HepG2 (cell line): ENCODE results near the gene MTCH2. TPM values are rescaled to one million over a fixed set of nuclear protein-coding genes. Genes with fewer than 3 reads are reported as not detected.

Source experiments
- ATAC-seq: fragments of 200-7000 bp; cut with Tn5 transposase; 3 replicates; pipeline ENCODE4 v1.9.1; 2020; ENCODE audit warnings: mild to moderate bottlenecking, moderate library complexity
- BruUV-seq: library from RNA; stranded (reverse); fragments of 400-500 nt; replicated peaks from 2 replicates; lab custom pipeline; 2021; lab: Mats Ljungman, UMichigan
- CTCF ChIA-PET: fragments of 300-600 bp; formaldehyde crosslinking; extraction: SDS; loops from one replicate; lab custom pipeline; 2021; ENCODE audit warnings: low total read pairs, inconsistent platforms, low intra/inter-chr PET ratio; lab: Yijun Ruan, JAX
- POLR2A ChIA-PET: fragments of 350-600 bp; sonication (Branson Sonifier 250); formaldehyde crosslinking; loops from one replicate; lab custom pipeline; 2020; ENCODE audit warnings: antibody characterized with exemption, inconsistent platforms; lab: Yijun Ruan, JAX
- DNase-seq: peaks from one replicate; pipeline ENCODE4 v3.0.0-alpha.2; 2015; ENCODE audit warnings: low spot score
- FAIRE-seq: peaks from 3 replicates; lab custom pipeline; 2011; peaks lifted over from hg19 to GRCh38; lab: Jason Lieb, UNC
- H2AFZ ChIP-seq: one replicate; pipeline ENCODE4 v1.6.1; 2011; ENCODE audit warnings: low read length, inconsistent platforms
- H3K27ac ChIP-seq: fragments of 300-600 bp; 3 replicates; pipeline ENCODE4 v1.8.0; 2011; ENCODE audit warnings: mixed run types, mild to moderate bottlenecking, mixed read lengths, low read length, inconsistent platforms; ENCODE audit not compliant: insufficient read depth; ENCODE audit errors: extremely low read length
- H3K27me3 ChIP-seq, 2 experiments: fragments of 200-600 bp in 1 of 2; 2 replicates in 1 of 2; 3 replicates in 1 of 2; pipeline versions ENCODE4 v1.6.0 to v1.8.0; 2011; ENCODE audit warnings: low read length in 2 of 2, mild to moderate bottlenecking in 2 of 2, moderate library complexity in 2 of 2, inconsistent platforms in 1 of 2; ENCODE audit not compliant: insufficient read depth in 2 of 2, control insufficient read depth in 1 of 2
- H3K36me3 ChIP-seq, 2 experiments: fragments of 200-600 bp in 1 of 2; replicated peaks in 1 of 2; 2 replicates in 1 of 2; 3 replicates in 1 of 2; pipeline versions ENCODE4 v1.5.1 to v1.8.0; 2011; ENCODE audit warnings: low read length in 2 of 2, inconsistent platforms in 1 of 2; ENCODE audit not compliant: insufficient read depth in 2 of 2, control insufficient read depth in 1 of 2
- H3K4me1 ChIP-seq: 2 replicates; pipeline ENCODE4 v1.5.1; 2012; ENCODE audit warnings: low read length, inconsistent platforms; ENCODE audit not compliant: insufficient read depth
- H3K4me2 ChIP-seq: 2 replicates; pipeline ENCODE4 v1.6.0; 2011; ENCODE audit warnings: low read depth, low read length, inconsistent platforms
- H3K4me3 ChIP-seq, 3 experiments: fragments of 200-600 bp in 1 of 3; sonication (generic), shearing (Covaris generic) in 1 of 3; replicated peaks in 1 of 3; 2 replicates each; pipeline ENCODE4 v1.5.1; 2011 to 2016; ENCODE audit warnings: low read length in 3 of 3, inconsistent platforms in 2 of 3, low read depth in 2 of 3, mild to moderate bottlenecking in 2 of 3, control low read depth in 1 of 3, mixed read lengths in 1 of 3; ENCODE audit not compliant: insufficient read depth in 1 of 3
- H3K79me2 ChIP-seq: one replicate; pipeline ENCODE4 v1.6.1; 2011; ENCODE audit warnings: low read length, inconsistent platforms; ENCODE audit not compliant: insufficient read depth
- H3K9ac ChIP-seq: 2 replicates; pipeline ENCODE4 v1.6.0; 2011; ENCODE audit warnings: mild to moderate bottlenecking, low read depth, low read length, inconsistent platforms; ENCODE audit not compliant: insufficient read depth
- H3K9me3 ChIP-seq: 2 replicates; pipeline ENCODE4 v1.5.1; 2012; ENCODE audit warnings: mild to moderate bottlenecking, low read length
- H4K20me1 ChIP-seq: 2 replicates; pipeline ENCODE4 v1.6.0; 2011; ENCODE audit warnings: inconsistent platforms, mild to moderate bottlenecking, low read length, moderate library complexity; ENCODE audit not compliant: insufficient read depth
- DPF2 ChIP-seq: sonication (generic); formaldehyde crosslinking; IDR thresholded peaks from 2 replicates; pipeline ENCODE4 v1.4.0; 2020; ENCODE audit warnings: mild to moderate bottlenecking, low read depth, missing genetic modification reagents, borderline replicate concordance
- FOXK2 ChIP-seq: fragments of 450-650 bp; IDR thresholded peaks from 2 replicates; pipeline ENCODE4 v1.6.1; 2016
- ZNF335 ChIP-seq: sonication (generic); formaldehyde crosslinking; IDR thresholded peaks from 2 replicates; pipeline ENCODE4 v1.4.0; 2020; ENCODE audit warnings: missing genetic modification reagents
- ZNF510 ChIP-seq: sonication (generic); formaldehyde crosslinking; IDR thresholded peaks from 2 replicates; pipeline ENCODE4 v1.4.0; 2020; ENCODE audit warnings: low read depth, mild to moderate bottlenecking, missing genetic modification reagents
- ZNF644 ChIP-seq: IDR thresholded peaks from 2 replicates; pipeline ENCODE4 v1.6.1; 2016; ENCODE audit warnings: low read depth
- ZNF792 ChIP-seq: IDR thresholded peaks from 2 replicates; pipeline ENCODE4 v1.6.1; 2016
- WGBS: methylation state at CpG from one replicate; pipeline ENCODE4 v1.1.6; 2017; ENCODE audit warnings: low lambda C conversion rate; 5-methylcytosine and 5-hydroxymethylcytosine counted together
- in situ Hi-C: cut with HindIII; loops from 2 replicates; pipeline ENCODE4 v1.10.0; 2017; ENCODE audit warnings: low pct_unique_long_range_greater_than_20kb; ENCODE audit not compliant: extremely low pct_ligation_motif_present
- intact Hi-C: fragments of 100-400 bp; cut with micrococcal nuclease; formaldehyde crosslinking; loops from one replicate; pipeline ENCODE4 v1.10.0; 2022; ENCODE audit not compliant: unreplicated experiment
- polyA plus RNA-seq, 8 experiments: library from polyadenylated mRNA; depleted of rRNA in 3 of 8; stranded (reverse) in 7 of 8; unstranded in 1 of 8; fragments of >200 nt; fragmentation: Illumina TruSeq in 4 of 8; extraction: Trizol in 4 of 8; gene quantifications; 2 replicates each; pipeline versions ENCODE4 v1.2.1 to v1.2.3, GENCODE V29; 2011 to 2016; ENCODE audit warnings: low read depth in 4 of 8, missing spikeins in 1 of 8, mixed read lengths in 1 of 8; ENCODE audit not compliant: insufficient read depth in 1 of 8
- total RNA-seq, 5 experiments: library from RNA; depleted of rRNA; stranded (reverse); fragments of >200 nt; fragmentation: Illumina TruSeq; extraction: Trizol; gene quantifications; 2 replicates each; pipeline ENCODE4 v1.2.3, GENCODE V29; 2016; ENCODE audit warnings: low read depth in 1 of 5
- TF ChIP-seq, protein P1 (sequence below): sonication (generic); formaldehyde crosslinking; IDR thresholded peaks from 2 replicates; pipeline ENCODE4 v1.5.0; 2020; ENCODE audit warnings: missing genetic modification reagents, mild to moderate bottlenecking, borderline replicate concordance
- TF ChIP-seq, protein P2 (sequence below): sonication (generic); formaldehyde crosslinking; IDR thresholded peaks from 2 replicates; pipeline ENCODE4 v1.5.1; 2020; ENCODE audit warnings: missing genetic modification reagents, mild to moderate bottlenecking, borderline replicate concordance
- TF ChIP-seq, protein P3 (sequence below): IDR thresholded peaks from 2 replicates; pipeline ENCODE4 v1.6.1; 2012; ENCODE audit warnings: low read depth, low read length, improper control_type of control experiment
- TF ChIP-seq, protein P4 (sequence below), 2 experiments: sonication (generic) in 1 of 2; formaldehyde crosslinking in 1 of 2; IDR thresholded peaks; 2 replicates each; pipeline versions ENCODE4 v1.5.1 to v1.6.1; 2011 to 2020; ENCODE audit warnings: borderline replicate concordance in 1 of 2, low read depth in 1 of 2, low read length in 1 of 2, mild to moderate bottlenecking in 1 of 2, missing genetic modification reagents in 1 of 2, moderate library complexity in 1 of 2

Gene MTCH2
- total and polyA plus RNA-seq, 2 of the 13 experiments (the other 11 are each of a cell fraction or from before 2014, with no cell fraction given) = 112 to 272 TPM

DNA sequence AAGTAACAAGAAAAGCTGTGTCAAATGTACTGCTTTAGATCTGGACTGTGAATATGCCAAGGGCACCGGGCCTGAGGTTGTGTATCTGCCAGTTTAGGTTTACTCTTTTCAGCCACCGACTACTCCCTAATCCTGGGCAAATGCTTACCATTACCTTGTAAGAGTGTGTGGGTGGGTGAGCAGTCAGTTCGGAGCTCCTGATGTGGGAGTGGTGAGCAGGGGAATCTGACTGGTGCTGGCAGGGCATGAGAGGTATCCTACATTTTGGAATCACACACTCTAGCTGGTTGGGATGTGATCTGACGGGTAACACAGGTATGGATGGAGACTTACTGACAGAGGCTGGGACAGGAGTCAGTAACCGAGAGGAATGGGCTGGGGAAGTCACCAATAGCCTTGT is 58.5 kb downstream of the MTCH2 start:
- Histone ChIP-seq H3K4me3 (no peak overlapping the region), H3K36me3 (peaks cover 10 to 37% of the 10 kb centered on the region in 2 experiments), H3K79me2 (peaks cover 19% of the 10 kb centered on the region), H3K4me2 (no peak overlapping the region), H3K4me1 (peaks cover 33% of the 10 kb centered on the region), H4K20me1 (no peaks in the 10 kb centered on the region), H2AFZ (no peak overlapping the region), H3K27me3 (no peaks in the 10 kb centered on the region; a peak in 1 of 5 replicates), H3K9me3 (no peaks in the 10 kb centered on the region), H3K9ac (no peak overlapping the region), H3K27ac (no peak overlapping the region)
- BruUV-seq = no TSS peak
- POLR2A ChIA-PET = no interaction called here
- DNase-seq (no peak), FAIRE-seq (no peak), ATAC-seq (no peak)
- WGBS = 95% methylated on average over 5 of the region's 5 CpGs
- in situ Hi-C loops = no loop called here
- CTCF ChIA-PET = no interaction called here
- no peak for TF ChIP-seq ZNF644 (CRISPR knock-in tag)
- no peak for TF ChIP-seq ZNF335
- TF ChIP-seq, all 625 proteins: peak for 0
- intact Hi-C loops = no loop called here

DNA sequence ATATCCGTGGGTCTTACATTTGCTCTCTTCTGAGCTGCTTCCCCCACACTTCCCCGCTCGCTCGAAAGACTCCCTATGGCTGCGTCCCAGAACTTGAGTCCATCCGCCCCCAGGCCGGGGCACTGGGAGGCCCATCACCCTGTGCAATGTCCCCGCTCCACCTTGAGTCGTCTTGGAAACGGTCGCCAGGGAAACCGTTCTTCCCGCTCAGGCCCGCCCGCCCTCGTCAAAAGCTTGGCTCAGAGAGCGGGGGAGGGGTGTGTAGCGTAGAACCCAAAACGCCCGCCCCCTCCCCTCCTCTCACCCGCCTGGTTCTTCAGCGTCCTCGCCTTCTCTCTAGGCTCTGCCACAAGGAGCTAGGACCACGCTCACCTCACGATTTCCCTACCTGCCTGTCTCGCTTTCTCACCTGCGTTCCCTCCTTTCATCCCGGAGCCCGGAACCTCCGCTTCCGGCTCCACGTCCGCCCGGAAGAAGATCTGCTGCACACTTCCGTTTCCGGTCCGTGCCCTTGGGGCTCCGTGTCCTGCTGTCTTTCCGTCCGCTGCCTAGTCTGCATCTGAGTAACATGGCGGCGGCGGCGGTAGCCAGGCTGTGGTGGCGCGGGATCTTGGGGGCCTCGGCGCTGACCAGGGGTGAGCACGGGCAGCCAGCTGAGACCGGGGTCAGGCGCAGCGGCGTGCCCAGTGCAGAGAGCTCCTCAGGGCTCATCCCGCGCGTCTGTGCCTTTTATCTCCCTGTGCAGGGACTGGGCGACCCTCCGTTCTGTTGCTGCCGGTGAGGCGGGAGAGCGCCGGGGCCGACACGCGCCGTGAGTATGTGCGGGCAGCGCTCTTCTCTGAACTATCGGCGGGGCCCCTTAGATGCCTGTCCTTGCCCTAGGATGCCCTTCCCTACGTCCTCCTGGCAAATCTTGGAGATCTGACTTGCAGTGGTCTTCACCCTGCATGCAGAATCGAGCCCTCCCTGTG is 63.5 kb downstream of the MTCH2 start, which contains the start of the genes KBTBD4 and NDUFS3:
TSS of gene KBTBD4 (minus strand) at position 447 of the 971 bp plus-strand sequence. CDS start at position 428, 19 bp downstream.
TSS of gene NDUFS3 (plus strand) at position 551 of the 971 bp plus-strand sequence. CDS start at position 569, 18 bp downstream.
- CTCF ChIA-PET = interaction anchor here (1.0 kb wide), 1 partner anchor 25 kb away, joined by 3 read pairs; no protein-coding TSS in a partner anchor
- Histone ChIP-seq H3K27me3 (no peaks in the 10 kb centered on the region; a peak in 1 of 5 replicates), H3K79me2 (peaks cover 24% of the 10 kb centered on the region), H3K9ac (peak within 1 kb of the TSS; percentile 96), H3K27ac (peak within 1 kb of the TSS; percentile 82), H3K9me3 (no peaks in the 10 kb centered on the region), H3K4me2 (peak within 1 kb of the TSS; percentile 73), H3K36me3 (peaks cover 7 to 33% of the 10 kb centered on the region in 2 experiments), H2AFZ (peak within 1 kb of the TSS; percentile 85), H3K4me1 (peaks cover 24% of the 10 kb centered on the region), H4K20me1 (no peaks in the 10 kb centered on the region), H3K4me3 (peak within 1 kb of the TSS; percentile 95 to 99 (median 97))
- intact Hi-C loops (no loop called here), in situ Hi-C loops (no loop called here)
- WGBS = under 1% methylated on average over 34 of the region's 72 CpGs
- POLR2A ChIA-PET = interaction anchor here (0.8 to 2.2 kb wide), 7 partner anchors 9 to 38 kb away, joined by 3 to 15 read pairs (median 5); partner anchors contain the start of gene PTPMT1
- peak; percentile 95 for ATAC-seq
- peak; percentile 4 for FAIRE-seq
- peak; percentile 77 for DNase-seq
- TSS peak; percentile 83 for BruUV-seq
- TF ChIP-seq, protein P1, sequence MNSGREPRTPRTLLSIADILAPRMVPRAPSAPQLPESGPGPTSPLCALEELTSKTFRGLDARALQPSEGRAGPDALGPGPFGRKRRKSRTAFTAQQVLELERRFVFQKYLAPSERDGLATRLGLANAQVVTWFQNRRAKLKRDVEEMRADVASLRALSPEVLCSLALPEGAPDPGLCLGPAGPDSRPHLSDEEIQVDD (CRISPR knock-in tag) = no peak; the same call in 1 of the 2 replicates
- TF ChIP-seq ZNF792 = peak; percentile 87
- TF ChIP-seq, protein P2, sequence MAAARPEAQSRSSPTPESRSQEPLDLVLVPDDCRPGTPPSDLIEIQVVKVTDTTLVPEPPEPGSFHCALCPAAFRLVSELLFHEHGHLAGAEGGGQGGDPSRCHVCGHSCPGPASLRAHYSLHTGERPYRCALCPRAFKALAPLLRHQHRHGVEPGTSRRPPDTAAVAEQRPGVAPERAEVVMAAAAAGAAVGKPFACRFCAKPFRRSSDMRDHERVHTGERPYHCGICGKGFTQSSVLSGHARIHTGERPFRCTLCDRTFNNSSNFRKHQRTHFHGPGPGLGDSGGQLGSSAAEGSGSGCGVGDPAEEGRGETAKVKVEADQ (CRISPR knock-in tag) = peak; percentile 68; the same call in 1 of the 2 replicates
- TF ChIP-seq, protein P3, sequence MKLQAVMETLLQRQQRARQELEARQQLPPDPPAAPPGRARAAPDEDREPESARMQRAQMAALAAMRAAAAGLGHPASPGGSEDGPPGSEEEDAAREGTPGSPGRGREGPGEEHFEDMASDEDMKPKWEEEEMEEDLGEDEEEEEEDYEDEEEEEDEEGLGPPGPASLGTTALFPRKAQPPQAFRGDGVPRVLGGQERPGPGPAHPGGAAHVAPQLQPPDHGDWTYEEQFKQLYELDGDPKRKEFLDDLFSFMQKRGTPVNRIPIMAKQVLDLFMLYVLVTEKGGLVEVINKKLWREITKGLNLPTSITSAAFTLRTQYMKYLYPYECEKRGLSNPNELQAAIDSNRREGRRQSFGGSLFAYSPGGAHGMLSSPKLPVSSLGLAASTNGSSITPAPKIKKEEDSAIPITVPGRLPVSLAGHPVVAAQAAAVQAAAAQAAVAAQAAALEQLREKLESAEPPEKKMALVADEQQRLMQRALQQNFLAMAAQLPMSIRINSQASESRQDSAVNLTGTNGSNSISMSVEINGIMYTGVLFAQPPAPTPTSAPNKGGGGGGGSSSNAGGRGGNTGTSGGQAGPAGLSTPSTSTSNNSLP = no peak
- TF ChIP-seq FOXK2 = peak; percentile 68; the same call in 1 of the 2 replicates
- TF ChIP-seq, protein P4, sequence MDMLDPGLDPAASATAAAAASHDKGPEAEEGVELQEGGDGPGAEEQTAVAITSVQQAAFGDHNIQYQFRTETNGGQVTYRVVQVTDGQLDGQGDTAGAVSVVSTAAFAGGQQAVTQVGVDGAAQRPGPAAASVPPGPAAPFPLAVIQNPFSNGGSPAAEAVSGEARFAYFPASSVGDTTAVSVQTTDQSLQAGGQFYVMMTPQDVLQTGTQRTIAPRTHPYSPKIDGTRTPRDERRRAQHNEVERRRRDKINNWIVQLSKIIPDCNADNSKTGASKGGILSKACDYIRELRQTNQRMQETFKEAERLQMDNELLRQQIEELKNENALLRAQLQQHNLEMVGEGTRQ (IDR thresholded peaks at IDR 0.05; ENCODE audit: low read depth, low read length) = no peak
- TF ChIP-seq, protein P4 (CRISPR knock-in tag; IDR thresholded peaks at IDR 0.05; ENCODE audit: borderline replicate concordance) = no peak; the same call in 1 of the 2 replicates
- TF ChIP-seq DPF2 = no peak
- TF ChIP-seq ZNF510 (CRISPR knock-in tag) = no peak; the same call in 1 of the 2 replicates
